ENCODE data around the gene FCHSD2.

DNA sequence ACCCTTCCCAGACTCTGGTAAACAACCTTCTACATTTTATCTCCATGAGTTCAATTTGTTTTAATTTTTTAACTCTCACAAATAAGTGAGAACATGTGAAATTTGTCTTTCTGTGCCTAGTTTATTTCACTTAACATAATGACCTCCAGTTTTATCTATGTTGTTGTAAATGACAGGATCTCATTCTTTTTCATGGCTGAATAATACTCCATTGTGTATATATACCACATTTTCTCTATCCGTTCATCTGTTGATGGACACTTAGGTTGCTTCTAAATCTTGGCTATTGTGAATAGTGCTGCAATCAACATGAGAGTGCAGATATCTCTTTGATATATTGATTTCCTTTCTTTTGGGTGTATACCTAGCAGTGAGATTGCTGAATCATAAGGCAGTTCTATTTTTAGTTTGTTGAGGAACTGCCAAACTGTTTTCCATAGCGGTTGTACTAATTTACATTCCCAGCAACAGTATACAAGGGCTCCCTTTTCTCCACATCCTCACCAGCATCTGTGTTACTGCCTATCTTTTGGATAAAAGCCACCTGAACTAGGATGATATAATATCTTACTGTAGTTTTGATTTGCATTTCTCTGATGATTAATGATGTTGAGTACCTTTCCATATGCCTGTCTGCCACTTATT lies 234.0 kb downstream of the FCHSD2 start:
- TF ChIP-seq MBNL3 (CRISPR knock-in tag; conservative IDR thresholded peaks at IDR 0.05) (no peak), ZNF232 (CRISPR knock-in tag; IDR thresholded peaks at IDR 0.05; ENCODE audit: borderline replicate concordance) (no peak), POLR2A (IDR thresholded peaks at IDR 0.05; ENCODE audit: insufficient read depth in 1 of 2, low read depth in 2 of 2, low read length in 2 of 2) (no peak), CTCF (CRISPR knock-in tag; IDR thresholded peaks at IDR 0.05) (no peak), MEF2D (CRISPR knock-in tag; IDR thresholded peaks at IDR 0.05) (no peak), ZNF800 (CRISPR knock-in tag; IDR thresholded peaks at IDR 0.05) (no peak), CEBPB (IDR thresholded peaks at IDR 0.05; ENCODE audit: borderline replicate concordance, low read depth, low read length) (no peak), TOPORS (CRISPR knock-in tag; IDR thresholded peaks at IDR 0.05) (no peak), CREM (IDR thresholded peaks at IDR 0.05) (no peak), CREM (CRISPR knock-in tag; IDR thresholded peaks at IDR 0.05) (no peak)
- TF ChIP-seq, protein P1, sequence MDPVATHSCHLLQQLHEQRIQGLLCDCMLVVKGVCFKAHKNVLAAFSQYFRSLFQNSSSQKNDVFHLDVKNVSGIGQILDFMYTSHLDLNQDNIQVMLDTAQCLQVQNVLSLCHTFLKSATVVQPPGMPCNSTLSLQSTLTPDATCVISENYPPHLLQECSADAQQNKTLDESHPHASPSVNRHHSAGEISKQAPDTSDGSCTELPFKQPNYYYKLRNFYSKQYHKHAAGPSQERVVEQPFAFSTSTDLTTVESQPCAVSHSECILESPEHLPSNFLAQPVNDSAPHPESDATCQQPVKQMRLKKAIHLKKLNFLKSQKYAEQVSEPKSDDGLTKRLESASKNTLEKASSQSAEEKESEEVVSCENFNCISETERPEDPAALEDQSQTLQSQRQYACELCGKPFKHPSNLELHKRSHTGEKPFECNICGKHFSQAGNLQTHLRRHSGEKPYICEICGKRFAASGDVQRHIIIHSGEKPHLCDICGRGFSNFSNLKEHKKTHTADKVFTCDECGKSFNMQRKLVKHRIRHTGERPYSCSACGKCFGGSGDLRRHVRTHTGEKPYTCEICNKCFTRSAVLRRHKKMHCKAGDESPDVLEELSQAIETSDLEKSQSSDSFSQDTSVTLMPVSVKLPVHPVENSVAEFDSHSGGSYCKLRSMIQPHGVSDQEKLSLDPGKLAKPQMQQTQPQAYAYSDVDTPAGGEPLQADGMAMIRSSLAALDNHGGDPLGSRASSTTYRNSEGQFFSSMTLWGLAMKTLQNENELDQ (CRISPR knock-in tag; IDR thresholded peaks at IDR 0.05; ENCODE audit: borderline replicate concordance): no peak
